ENCODE results near the gene ABRACL. TPM values are rescaled to one million over a fixed set of nuclear protein-coding genes. Genes with fewer than 3 reads are reported as not detected.
"Not testable (repeated sequence)": the region's sequence is repeated elsewhere in the genome, so short reads cannot be mapped to it uniquely, and the experiment has no call there.

The ABRACL gene
- total RNA-seq, 2 experiments from 2014 or later = 153 to 154 TPM

- POLR2A ChIA-PET, CTCF ChIA-PET: not testable (repeated sequence)
Measured at GRCh38 chr6:139050131-139050769, 21.7 kb downstream of the ABRACL start.

DNA sequence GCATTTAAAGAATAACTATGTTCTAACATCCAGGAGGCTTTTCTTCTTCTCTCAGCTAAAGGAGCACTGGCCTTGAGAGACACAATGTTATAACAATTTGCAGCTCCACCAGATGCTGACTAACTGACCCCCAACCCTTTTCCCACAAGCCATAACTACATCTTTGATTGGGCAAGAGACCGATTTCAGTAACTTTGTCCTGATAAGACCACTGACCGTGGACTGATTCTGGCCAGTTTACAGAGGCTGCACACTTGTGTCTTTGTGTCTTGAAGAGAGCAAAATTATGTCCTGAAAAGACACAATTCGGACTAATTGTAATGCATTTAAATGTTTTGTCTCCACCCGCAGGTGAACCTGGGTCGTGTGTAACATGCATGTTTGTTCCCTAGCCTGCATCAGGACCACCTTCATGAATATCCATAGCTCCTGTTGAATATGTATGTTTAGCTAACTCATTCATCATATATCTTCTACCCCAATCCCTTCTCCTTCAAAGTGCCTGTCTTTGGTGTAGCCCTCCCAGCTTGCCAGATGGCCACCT, 22.3 kb downstream of the ABRACL start:
- POLR2A ChIA-PET = no interaction called here
- CTCF ChIA-PET = no interaction called here

DNA sequence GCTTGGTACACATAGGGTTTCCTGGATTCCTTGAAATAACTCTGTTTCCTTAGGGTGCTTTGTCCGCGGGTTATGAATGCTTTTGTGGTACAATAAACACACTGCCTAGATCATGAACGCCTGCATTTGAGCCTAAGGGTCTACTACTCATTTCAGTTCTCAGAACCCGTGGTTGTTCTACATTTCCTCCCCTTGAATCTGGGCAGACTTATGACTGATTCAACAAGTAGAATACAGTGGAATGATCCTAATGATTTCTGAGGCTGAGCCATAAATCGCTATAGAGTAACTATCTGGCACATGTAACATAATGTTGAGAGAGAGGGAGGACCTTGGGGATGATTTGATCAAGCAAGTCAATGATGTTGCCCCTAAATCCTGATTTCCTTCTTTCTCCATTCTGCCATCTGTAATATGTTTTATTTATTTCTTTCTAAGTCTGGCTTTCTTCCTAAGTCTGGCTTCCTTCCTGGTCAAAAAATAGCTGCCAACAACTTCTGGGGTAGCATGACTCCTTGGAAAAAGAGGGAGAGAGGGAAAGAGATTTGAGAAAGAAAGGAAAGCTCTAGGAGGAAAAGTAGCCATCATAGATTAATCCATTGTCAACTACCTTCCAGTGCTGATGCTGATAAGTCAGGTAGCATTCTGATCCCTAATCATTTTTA, 23.0 kb downstream of the ABRACL start:
- CTCF ChIA-PET = no interaction called here
- POLR2A ChIA-PET = no interaction called here

DNA sequence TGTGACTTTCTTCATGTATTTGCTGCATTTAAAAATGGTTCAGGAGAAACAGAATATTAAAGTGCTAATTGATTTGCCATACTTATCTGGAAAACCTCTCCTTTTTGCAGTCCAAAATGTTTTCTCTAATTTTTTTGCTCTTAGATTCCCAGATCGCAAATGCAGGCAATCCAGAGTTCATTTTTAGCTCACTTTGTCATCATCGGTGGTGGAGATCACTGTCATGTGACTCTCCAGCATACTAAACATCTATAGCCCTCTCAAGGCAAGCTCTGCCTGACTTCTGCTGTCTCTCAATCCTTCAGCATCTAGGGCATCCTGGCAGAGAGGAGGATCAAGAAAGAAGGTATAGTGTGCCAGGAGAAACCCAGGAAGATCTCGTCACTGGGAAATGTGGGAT, 24.8 kb downstream of the ABRACL start:
- ChIA-PET POLR2A (no interaction called here), CTCF (no interaction called here)

- POLR2A ChIA-PET = no interaction called here
- CTCF ChIA-PET = no interaction called here
Measured at GRCh38 chr6:139054001-139054400, 25.5 kb downstream of the ABRACL start.

- CTCF ChIA-PET = no interaction called here
- POLR2A ChIA-PET = no interaction called here
Measured at GRCh38 chr6:139055709-139056108, 27.2 kb downstream of the ABRACL start.

DNA sequence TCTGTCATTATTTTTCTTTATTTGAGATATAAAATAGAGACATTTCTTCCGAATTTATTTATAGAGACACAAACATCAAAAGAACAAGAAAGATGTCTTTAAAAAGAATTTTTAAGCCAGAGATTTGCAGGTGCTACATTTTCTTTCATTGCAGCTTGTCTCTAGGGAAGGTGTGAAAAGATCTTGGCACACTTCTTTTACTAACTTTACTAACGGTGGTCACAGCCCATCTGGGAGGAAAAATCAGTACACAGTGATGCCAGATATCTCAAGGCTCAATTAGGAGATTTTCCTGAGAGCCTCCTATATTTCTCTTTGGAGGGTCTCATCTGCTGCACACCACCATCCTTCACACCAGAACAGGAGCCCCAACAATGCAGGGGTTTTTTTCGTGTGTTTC, 29.5 kb downstream of the ABRACL start:
- ChIA-PET POLR2A (no interaction called here), CTCF (no interaction called here)

DNA sequence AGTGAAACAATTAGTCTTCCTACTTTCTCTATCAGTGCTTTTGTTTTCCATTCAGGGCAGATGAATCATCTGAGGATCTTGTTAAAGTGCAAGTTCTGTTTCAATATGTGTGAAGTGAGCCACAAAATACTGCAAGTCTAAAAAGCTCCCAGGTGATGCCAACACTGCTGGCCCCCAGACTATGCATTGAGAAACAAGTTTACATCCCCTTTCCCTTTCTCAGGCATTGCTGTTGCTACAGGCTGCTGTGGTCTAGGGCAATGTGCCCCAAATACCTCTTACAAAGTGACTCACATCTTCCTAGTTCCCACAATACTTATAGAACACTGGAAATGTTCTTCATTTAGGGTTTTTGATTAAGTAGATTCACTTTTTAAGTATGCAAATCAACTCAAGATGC, 31.8 kb downstream of the ABRACL start:
- ChIA-PET CTCF (no interaction called here), POLR2A (no interaction called here)

- ChIA-PET CTCF (no interaction called here), POLR2A (no interaction called here)
Measured at GRCh38 chr6:139062932-139063646, 34.5 kb downstream of the ABRACL start.

DNA sequence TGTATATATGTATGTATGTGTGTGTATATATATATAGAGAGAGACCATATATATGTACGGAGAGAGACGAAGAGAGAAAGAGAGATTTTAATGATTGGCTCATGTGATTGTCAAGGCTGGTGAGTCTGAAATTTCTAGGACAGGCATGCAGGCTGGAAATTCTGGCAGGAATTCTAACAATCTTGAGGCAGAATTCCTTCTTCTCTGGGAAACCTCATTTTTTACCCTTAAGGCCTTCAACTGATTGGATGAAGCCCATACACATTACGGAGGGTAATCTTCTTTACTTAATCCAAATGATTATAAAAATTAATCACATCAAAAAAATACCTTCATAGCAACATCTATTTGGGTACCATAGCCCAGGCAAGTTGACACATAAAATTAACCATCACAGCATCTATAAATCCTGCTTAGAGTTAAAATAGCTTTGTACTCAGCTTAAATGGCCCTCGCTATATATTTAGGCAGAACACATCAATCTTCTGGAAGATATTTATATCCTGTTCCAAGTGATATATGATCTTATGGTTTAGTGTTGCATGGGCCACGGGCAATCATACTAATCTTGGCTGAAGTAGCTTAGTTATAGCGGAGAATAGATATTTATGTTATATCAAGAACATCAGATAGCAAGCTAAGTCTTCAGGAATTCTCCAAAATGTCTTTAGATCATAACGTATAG, 36.6 kb downstream of the ABRACL start:
- ChIA-PET POLR2A (no interaction called here), CTCF (interaction anchor here (0.6 kb wide), 1 partner anchor 259 kb away, joined by 3 read pairs; no protein-coding TSS in a partner anchor)

DNA sequence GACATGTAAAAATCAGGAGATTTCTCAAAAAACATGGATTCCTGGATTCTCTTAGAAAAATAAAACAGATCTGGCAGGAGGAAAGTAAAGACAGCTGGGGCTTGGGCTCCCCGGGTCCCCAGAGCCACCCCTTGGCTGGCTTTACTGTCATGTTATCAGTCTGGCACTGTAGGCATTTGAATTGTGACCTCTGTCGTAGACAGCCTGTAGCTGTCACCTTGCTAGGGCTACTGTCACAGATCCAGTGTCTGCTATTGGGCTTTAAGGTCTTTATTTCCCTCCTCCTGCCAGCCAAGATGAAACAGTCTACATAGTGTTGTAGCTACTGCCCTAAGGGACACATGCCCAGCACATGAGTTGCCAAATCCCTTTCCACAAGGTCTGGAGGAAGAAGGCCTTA, 37.5 kb downstream of the ABRACL start:
- POLR2A ChIA-PET = no interaction called here
- CTCF ChIA-PET = no interaction called here

- CTCF ChIA-PET = no interaction called here
- POLR2A ChIA-PET = no interaction called here
Measured at GRCh38 chr6:139068846-139069245, 40.3 kb downstream of the ABRACL start.

- ChIA-PET POLR2A (no interaction called here), CTCF (no interaction called here)
Measured at GRCh38 chr6:139073118-139073517, 44.6 kb downstream of the ABRACL start.

DNA sequence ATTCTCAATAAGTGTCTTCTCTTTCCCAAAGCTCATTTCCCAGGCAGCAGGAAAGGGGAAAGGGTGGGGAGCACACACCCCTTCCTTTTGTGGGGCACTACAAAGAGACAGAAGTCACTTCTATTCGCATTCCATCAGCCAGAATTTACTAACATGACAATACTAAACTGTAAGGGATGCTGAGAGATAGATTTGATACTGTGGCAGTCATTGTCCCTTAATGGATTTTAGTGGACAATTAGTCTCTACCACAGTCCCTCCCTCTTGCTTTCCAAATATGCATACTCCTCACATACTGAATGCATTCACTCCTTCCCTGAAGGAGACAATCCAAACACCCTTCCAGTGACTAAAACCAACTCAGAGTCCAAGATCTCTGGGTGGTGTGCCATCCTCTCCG, 50.5 kb downstream of the ABRACL start:
- POLR2A ChIA-PET = no interaction called here
- CTCF ChIA-PET = no interaction called here

DNA sequence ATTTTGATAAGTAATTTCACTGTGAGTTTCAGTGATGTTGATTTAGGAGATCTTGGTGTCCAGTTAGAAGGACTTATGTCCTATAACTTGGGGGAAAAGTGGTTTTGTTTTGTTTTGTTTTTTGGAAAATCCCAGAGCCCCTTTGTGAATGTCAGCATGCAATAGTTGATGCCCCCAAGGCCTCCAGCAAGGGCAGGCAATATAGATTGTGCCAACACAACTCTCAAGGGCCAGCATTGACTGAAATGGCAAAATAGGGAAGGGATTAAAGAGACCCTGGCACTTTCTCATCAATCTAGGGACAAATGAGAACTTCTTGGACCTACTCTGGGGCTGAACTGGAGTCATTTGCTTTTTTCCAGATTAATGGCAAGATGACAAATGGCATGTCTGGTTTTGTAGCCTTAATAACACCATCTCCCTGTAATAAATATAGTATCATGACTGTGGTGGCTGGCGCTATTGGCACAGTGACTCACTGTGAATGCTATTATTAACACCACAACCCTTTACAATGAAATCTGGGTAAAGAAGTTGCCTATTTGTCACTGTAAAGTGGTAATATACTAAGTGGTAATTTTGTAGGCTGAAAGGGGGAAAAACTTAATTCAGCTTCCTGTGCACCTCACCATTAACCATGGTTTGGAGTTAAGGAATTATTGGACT, 51.8 kb downstream of the ABRACL start:
- CTCF ChIA-PET = no interaction called here
- POLR2A ChIA-PET = no interaction called here

DNA sequence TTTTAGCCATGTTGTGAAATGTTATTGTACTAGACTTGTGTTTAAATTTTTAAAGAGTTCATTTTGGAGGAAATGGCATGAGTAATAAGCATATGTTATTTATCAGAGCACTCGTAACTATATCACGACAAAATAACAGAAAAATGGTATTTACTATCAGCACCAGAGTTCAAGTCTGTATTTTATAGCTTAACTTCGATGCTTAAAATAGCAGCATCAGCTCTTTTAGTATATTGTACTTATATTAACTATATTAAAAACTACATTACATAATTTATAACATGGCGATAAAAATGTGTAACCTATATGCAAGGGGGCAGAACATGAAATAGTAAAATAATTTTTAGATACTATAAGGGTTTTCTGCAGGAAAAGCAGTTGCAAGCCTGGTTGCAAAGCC, 52.9 kb downstream of the ABRACL start:
- CTCF ChIA-PET = no interaction called here
- POLR2A ChIA-PET = no interaction called here

GRCh38 chr6:139082370-139082769, 53.8 kb downstream of the ABRACL start:
- CTCF ChIA-PET = no interaction called here
- POLR2A ChIA-PET = no interaction called here

GRCh38 chr6:139091826-139092225, 63.3 kb downstream of the ABRACL start:
- CTCF ChIA-PET = no interaction called here

More at GRCh38 chr6:139091826-139092225, 63.3 kb downstream of the ABRACL start:
- POLR2A ChIA-PET = no interaction called here

All from activated CD8-positive, alpha-beta memory T cell treated with anti-CD3 and anti-CD28 coated beads for 36 hours (primary cell).